OCI-LY3 (cell line): ENCODE results near the gene C19orf12.

Experiments
- H2AFZ ChIP-seq: fragments of 200-600, 300-600 bp; shearing (Covaris generic); 2 replicates; pipeline ENCODE4 v1.6.0; 2014; ENCODE audit warnings: antibody characterized with exemption, low read depth, low read length
- H3K27ac ChIP-seq: fragments of 200-600, 300-600 bp; sonication (generic); 2 replicates; pipeline ENCODE4 v1.5.1; 2014; ENCODE audit warnings: mild to moderate bottlenecking, low read length, moderate library complexity, mixed read lengths
- H3K27me3 ChIP-seq: fragments of 200-600, 300-600 bp; sonication (generic); 2 replicates; pipeline ENCODE4 v1.6.1; 2014; ENCODE audit warnings: low read depth, low read length, mixed read lengths
- H3K36me3 ChIP-seq: fragments of 200-600, 300-600 bp; sonication (generic); replicated peaks from 2 replicates; pipeline ENCODE3; 2014; ENCODE audit warnings: low read depth, low read length, mixed read lengths
- H3K4me1 ChIP-seq: fragments of 300-600, 200-600 bp; sonication (generic); 2 replicates; pipeline ENCODE4 v1.6.1; 2014; ENCODE audit warnings: low read length, mixed read lengths
- H3K4me2 ChIP-seq: fragments of 200-600, 300-600 bp; sonication (generic); 2 replicates; pipeline ENCODE4 v1.6.1; 2014; ENCODE audit warnings: low read length, mixed read lengths
- H3K4me3 ChIP-seq: fragments of 300-600, 200-600 bp; sonication (generic); 2 replicates; pipeline ENCODE4 v1.5.1; 2014; ENCODE audit warnings: antibody characterized with exemption, mild to moderate bottlenecking, low read length, moderate library complexity
- H3K79me2 ChIP-seq: fragments of 300-600, 200-600 bp; shearing (Covaris generic); 2 replicates; pipeline ENCODE4 v1.6.1; 2014; ENCODE audit warnings: mild to moderate bottlenecking, low read length, mixed read lengths
- H3K9ac ChIP-seq: fragments of 300-600, 200-600 bp; shearing (Covaris generic); 2 replicates; pipeline ENCODE4 v1.6.0; 2014; ENCODE audit warnings: mild to moderate bottlenecking, low read length, moderate library complexity
- H3K9me3 ChIP-seq: fragments of 200-600, 300-600 bp; shearing (Covaris generic); 2 replicates; pipeline ENCODE4 v1.6.1; 2014; ENCODE audit warnings: low read length, mixed read lengths; ENCODE audit not compliant: insufficient read depth
- H4K20me1 ChIP-seq: fragments of 200-600, 300-600 bp; sonication (generic); 2 replicates; pipeline ENCODE4 v1.6.1; 2016; ENCODE audit warnings: low read length, mixed read lengths; ENCODE audit not compliant: insufficient read depth
- EZH2phosphoT487 ChIP-seq: fragments of 200-600 bp; shearing (Covaris generic); IDR thresholded peaks from 2 replicates; pipeline ENCODE4 v1.6.1; 2018; ENCODE audit warnings: antibody characterized with exemption, mixed run types, low read depth
- TF ChIP-seq, protein P1 (sequence below): fragments of 200-600, 300-600 bp; sonication (generic); IDR thresholded peaks from 2 replicates; pipeline ENCODE4 v1.5.1; 2014; ENCODE audit warnings: antibody characterized with exemption, low read length, low read depth

The C19orf12 gene

DNA sequence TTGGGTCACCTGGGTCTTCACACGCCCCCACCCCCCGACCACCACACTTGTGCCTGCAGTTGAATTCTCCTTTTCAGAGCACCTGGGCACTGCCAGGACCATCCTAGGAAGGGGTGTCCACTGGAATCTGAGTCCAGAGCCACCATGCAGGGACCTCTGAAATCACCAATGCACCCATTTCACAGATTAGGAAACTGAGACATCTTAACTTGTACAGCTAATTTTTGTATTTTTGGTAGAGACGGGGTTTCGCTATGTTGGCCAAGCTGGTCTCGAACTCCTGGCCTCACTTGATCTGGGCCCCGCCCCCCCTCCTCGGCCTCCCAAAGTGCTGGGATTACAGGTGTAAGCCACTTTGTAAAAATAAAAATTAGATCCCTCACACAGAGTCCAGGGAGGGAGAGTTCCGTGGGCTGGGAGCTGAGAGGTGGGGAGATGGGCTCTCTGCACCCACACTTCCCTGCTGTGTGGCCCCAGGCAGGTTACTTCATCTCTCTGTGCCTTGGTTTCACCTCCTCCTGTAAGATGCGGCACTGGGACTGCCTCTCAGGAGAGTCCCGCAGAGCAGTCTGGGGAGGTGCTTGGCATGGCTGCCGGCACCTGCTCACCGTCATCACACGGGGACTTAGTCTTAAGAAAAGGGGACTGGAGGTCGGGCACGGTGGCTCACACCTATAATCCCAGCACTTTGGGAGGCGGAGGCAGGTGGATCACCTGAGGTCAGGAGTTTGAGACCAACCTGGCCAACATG, 45.9 kb upstream of the C19orf12 start:
- peak overlapping the region; percentile 47; the same call in 1 of the 2 replicates for H3K9ac ChIP-seq

DNA sequence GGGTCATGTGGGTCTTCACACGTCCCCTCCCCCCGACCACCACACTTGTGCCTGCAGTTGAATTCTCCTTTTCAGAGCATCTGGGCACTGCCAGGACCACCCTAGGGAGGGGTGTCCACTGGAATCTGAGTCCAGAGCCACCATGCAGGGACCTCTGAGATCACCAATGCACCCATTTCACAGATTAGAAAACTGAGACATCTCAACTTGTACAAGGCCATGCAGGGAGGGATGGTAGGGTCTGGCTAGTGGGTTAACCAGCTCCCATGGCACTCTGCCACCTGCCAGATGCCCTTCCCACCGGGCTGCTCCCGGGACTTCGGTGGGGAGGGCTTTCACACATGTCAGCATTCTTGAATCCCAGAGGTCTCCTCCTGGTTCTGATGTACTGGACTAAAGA, 44.3 kb upstream of the C19orf12 start:
- Histone ChIP-seq H3K4me3 (no peak overlapping the region), H3K4me2 (no peak overlapping the region), H3K79me2 (no peaks in the 10 kb centered on the region), H3K9me3 (no peaks in the 10 kb centered on the region), H3K36me3 (no peaks in the 10 kb centered on the region), H3K4me1 (peaks cover 7% of the 10 kb centered on the region; the same call in 1 of the 2 replicates), H3K27me3 (peaks cover 30% of the 10 kb centered on the region), H3K9ac (no peak overlapping the region), H4K20me1 (no peaks in the 10 kb centered on the region), H2AFZ (no peak overlapping the region), H3K27ac (no peak overlapping the region)
- TF ChIP-seq, protein P1, sequence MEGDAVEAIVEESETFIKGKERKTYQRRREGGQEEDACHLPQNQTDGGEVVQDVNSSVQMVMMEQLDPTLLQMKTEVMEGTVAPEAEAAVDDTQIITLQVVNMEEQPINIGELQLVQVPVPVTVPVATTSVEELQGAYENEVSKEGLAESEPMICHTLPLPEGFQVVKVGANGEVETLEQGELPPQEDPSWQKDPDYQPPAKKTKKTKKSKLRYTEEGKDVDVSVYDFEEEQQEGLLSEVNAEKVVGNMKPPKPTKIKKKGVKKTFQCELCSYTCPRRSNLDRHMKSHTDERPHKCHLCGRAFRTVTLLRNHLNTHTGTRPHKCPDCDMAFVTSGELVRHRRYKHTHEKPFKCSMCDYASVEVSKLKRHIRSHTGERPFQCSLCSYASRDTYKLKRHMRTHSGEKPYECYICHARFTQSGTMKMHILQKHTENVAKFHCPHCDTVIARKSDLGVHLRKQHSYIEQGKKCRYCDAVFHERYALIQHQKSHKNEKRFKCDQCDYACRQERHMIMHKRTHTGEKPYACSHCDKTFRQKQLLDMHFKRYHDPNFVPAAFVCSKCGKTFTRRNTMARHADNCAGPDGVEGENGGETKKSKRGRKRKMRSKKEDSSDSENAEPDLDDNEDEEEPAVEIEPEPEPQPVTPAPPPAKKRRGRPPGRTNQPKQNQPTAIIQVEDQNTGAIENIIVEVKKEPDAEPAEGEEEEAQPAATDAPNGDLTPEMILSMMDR: no peak
- no peak for TF ChIP-seq EZH2phosphoT487

More for the DNA sequence above, 45.9 kb upstream of the C19orf12 start:
- H3K4me2 ChIP-seq: peak overlapping the region; percentile 66
- no peak overlapping the region for H3K27ac ChIP-seq
- no peaks in the 10 kb centered on the region for H3K79me2 ChIP-seq
- H3K4me1 ChIP-seq: peaks cover 7% of the 10 kb centered on the region; the same call in 1 of the 2 replicates
- H3K4me3 ChIP-seq: peak overlapping the region; percentile 68
- TF ChIP-seq, protein P1: no peak
- TF ChIP-seq EZH2phosphoT487: no peak
- H2AFZ ChIP-seq: no peak overlapping the region
- no peaks in the 10 kb centered on the region for H3K9me3 ChIP-seq
- H4K20me1 ChIP-seq: no peaks in the 10 kb centered on the region
- peaks cover 31% of the 10 kb centered on the region for H3K27me3 ChIP-seq
- H3K36me3 ChIP-seq: no peaks in the 10 kb centered on the region

DNA sequence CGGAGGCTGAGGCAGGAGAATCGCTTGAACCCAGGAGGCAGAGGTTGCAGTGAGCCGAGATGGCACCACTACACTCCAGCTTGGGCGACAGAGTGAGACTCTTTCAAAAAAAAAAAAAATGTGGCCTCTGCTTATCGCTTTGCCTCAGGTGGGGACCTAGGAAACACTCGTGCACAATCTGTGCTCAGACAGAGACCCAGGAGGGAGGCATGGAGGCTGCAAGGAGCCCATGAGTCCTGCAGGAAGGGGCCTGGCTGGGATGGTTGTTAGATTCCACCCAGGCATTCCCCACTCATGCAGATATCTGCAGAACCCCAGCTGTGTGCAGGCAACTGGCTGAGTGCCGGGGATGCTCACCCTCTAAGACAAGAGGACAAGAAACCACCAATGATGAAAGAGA, 43.8 kb upstream of the C19orf12 start:
- H3K4me1 ChIP-seq: peaks cover 7% of the 10 kb centered on the region; the same call in 1 of the 2 replicates
- H3K27ac ChIP-seq: no peak overlapping the region
- H4K20me1 ChIP-seq: no peaks in the 10 kb centered on the region
- H3K9me3 ChIP-seq: no peaks in the 10 kb centered on the region
- no peaks in the 10 kb centered on the region for H3K79me2 ChIP-seq
- peaks cover 25% of the 10 kb centered on the region for H3K27me3 ChIP-seq
- no peaks in the 10 kb centered on the region for H3K36me3 ChIP-seq
- H3K9ac ChIP-seq: no peak overlapping the region
- H3K4me3 ChIP-seq: no peak overlapping the region
- H2AFZ ChIP-seq: no peak overlapping the region
- H3K4me2 ChIP-seq: no peak overlapping the region
- TF ChIP-seq EZH2phosphoT487: no peak
- TF ChIP-seq, protein P1: no peak

DNA sequence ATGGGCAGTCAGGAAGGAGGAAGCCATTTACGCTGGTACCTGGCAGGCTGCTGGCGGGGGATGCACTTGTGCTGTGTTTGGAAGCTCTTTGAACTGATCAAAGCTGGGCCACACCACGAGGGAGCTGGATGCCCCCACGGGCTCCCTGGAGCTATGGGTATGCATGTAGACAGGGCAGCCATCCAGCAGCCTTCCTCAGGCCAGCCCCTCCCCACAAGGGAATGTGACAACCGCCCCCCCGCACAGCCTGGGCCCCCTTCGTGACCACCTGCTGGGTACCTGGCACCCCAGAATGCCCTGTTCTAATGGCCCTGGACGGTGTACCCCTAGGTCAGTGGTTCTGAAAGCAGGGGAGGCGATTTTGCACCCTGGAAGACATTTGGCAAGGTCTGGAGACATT, 42.5 kb upstream of the C19orf12 start:
- H3K79me2 ChIP-seq: no peaks in the 10 kb centered on the region
- H2AFZ ChIP-seq: no peak overlapping the region
- H3K4me1 ChIP-seq: peaks cover 7% of the 10 kb centered on the region; the same call in 1 of the 2 replicates
- H3K36me3 ChIP-seq: no peaks in the 10 kb centered on the region
- no peaks in the 10 kb centered on the region for H3K9me3 ChIP-seq
- H4K20me1 ChIP-seq: no peaks in the 10 kb centered on the region
- H3K9ac ChIP-seq: no peak overlapping the region
- TF ChIP-seq EZH2phosphoT487: no peak
- TF ChIP-seq, protein P1: no peak
- no peak overlapping the region for H3K27ac ChIP-seq
- peaks cover 21% of the 10 kb centered on the region for H3K27me3 ChIP-seq
- no peak overlapping the region for H3K4me3 ChIP-seq
- H3K4me2 ChIP-seq: no peak overlapping the region
